ENCODE measurements around the gene CASKIN2. TPM values are rescaled to one million over a fixed set of nuclear protein-coding genes. Genes with fewer than 3 reads are reported as not detected.
A peak's percentile ranks its signal among the peaks of the same experiment; 100 is the strongest.
"Not testable (repeated sequence)": the region's sequence is repeated elsewhere in the genome, so short reads cannot be mapped to it uniquely, and the experiment has no call there.

The CASKIN2 gene
- total RNA-seq, 4 donors from 2014 or later: 9.5 to 12.2 (median 10.4) TPM

DNA sequence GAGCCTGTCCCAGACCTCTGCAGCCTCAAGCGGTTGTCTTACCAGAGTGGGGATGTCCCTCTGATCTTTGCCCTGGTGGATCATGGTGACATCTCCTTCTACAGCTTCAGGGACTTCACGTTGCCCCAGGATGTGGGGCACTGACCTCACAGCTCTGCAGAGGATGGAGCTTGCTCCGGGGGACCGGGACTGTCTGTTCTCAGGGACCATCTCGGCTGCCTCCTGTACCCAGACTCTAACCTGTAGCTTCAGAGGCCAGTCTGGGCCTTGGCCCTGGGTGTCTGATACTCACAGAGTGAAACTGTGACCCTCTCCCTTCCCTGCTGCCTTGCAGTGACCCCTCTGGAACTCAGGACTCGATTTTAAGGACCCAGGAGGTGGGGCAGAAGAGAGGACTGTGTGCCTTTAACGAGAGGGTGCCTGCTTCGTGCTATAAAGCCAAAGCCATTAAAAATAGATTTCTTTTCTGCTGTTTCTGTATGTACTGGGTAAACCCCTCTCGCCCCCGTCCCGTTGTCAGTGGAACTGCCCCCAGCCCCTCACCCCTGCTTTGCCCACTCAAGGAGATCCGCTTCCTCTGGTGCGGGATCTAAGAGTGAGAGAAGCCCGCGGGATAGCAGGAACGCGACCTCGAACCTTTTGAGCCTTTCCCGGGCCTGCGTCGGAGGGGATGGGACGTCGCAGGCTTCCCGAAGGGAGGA lies 9.1 kb upstream of the CASKIN2 start:
- Histone ChIP-seq H3K27ac (peak overlapping the region; percentile 89 to 97 (median 92)), H3K36me3 (peaks cover 0 to 49% (median 0%) of the 10 kb centered on the region in 3 donors), H3K9me3 (no peaks in the 10 kb centered on the region), H3K4me1 (peaks cover 5 to 35% (median 11%) of the 10 kb centered on the region in 3 donors), H3K4me3 (peak overlapping the region; percentile 63 to 88 (median 78)), H3K27me3 (no peaks in the 10 kb centered on the region)
- DNase-seq: no peak
- TF ChIP-seq, protein P1, sequence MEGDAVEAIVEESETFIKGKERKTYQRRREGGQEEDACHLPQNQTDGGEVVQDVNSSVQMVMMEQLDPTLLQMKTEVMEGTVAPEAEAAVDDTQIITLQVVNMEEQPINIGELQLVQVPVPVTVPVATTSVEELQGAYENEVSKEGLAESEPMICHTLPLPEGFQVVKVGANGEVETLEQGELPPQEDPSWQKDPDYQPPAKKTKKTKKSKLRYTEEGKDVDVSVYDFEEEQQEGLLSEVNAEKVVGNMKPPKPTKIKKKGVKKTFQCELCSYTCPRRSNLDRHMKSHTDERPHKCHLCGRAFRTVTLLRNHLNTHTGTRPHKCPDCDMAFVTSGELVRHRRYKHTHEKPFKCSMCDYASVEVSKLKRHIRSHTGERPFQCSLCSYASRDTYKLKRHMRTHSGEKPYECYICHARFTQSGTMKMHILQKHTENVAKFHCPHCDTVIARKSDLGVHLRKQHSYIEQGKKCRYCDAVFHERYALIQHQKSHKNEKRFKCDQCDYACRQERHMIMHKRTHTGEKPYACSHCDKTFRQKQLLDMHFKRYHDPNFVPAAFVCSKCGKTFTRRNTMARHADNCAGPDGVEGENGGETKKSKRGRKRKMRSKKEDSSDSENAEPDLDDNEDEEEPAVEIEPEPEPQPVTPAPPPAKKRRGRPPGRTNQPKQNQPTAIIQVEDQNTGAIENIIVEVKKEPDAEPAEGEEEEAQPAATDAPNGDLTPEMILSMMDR (IDR thresholded peaks at IDR 0.05): no peak
- no peak for TF ChIP-seq POLR2A (IDR thresholded peaks at IDR 0.05)
- 20 to 49% methylated on average over 6 to 10 of the region's 24 CpGs for WGBS, 2 donors
- intact Hi-C loops (cut with DNase I): no loop called here

DNA sequence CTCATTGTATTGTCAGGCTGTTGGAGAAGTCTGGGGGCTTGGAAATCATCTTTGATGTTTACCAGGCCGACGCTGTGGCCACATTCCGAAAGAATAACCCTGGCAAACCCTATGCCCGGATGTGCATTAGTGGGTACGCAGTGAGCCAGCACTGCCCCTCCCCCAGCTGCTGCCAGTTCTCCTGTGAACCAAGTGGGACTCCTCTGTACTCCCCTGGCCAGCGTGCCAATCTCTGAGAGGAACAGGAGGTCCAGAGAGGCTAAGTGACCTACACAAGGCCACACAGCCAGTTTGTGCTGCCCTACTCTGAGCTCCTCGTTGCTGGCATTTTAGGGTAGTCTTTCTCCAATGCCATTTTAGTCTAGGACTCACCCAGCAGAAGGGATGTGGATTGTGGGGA lies 8.3 kb upstream of the CASKIN2 start:
- intact Hi-C loops (cut with DNase I): no loop called here
- no peaks in the 10 kb centered on the region for H3K27me3 ChIP-seq
- H3K4me1 ChIP-seq: peaks cover 5 to 39% (median 11%) of the 10 kb centered on the region in 3 donors
- no peak overlapping the region for H3K27ac ChIP-seq
- no peaks in the 10 kb centered on the region for H3K9me3 ChIP-seq
- H3K4me3 ChIP-seq: no peak overlapping the region
- TF ChIP-seq, protein P1 (IDR thresholded peaks at IDR 0.05): no peak
- TF ChIP-seq POLR2A (IDR thresholded peaks at IDR 0.05): no peak
- WGBS, 2 donors: 89 to 94% methylated on average over 7 of the region's 7 CpGs
- no peak for DNase-seq
- peaks cover 0 to 56% (median 0%) of the 10 kb centered on the region in 3 donors for H3K36me3 ChIP-seq

DNA sequence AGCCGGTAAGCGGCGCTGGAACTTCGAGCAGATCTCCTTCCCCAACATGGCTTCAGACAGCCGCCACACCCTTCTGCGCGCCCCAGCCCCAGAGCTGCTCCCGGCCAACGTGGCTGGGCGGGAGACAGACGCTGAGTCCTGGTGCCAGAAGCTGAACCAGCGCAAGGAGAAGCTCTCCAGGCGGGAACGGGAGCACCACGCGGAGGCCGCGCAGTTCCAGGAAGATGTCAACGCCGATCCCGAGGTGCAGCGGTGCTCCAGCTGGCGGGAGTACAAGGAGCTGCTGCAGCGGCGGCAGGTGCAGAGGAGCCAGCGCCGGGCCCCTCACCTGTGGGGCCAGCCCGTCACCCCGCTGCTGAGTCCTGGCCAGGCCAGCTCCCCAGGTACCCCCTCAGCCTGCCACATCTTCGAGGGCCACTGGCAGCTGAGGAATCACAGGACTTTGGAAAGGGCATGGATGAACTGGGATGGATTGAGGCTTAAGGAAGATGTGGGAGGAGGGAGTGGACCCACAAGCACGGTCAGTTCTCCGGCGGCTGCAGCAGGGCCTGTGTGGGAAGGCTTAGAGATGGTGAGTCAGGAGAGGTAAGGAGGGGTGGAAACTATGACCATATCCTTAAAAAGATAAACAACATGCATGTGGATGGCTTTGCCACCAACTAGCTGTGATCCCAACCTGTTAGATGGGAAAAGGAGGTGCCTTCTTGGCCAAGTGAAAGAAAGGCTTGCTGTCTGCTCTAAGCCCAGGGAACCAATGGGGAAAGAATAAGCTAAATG lies 6.8 kb upstream of the CASKIN2 start:
- Histone ChIP-seq H3K4me3 (no peak overlapping the region), H3K9me3 (no peaks in the 10 kb centered on the region), H3K36me3 (peaks cover 0 to 48% (median 0%) of the 10 kb centered on the region in 3 donors), H3K4me1 (peaks cover 13 to 48% (median 14%) of the 10 kb centered on the region in 3 donors), H3K27me3 (no peaks in the 10 kb centered on the region), H3K27ac (no peak overlapping the region)
- 83 to 86% methylated on average over 3 to 12 of the region's 33 CpGs for WGBS, 2 donors
- DNase-seq: no peak
- intact Hi-C loops (cut with DNase I): no loop called here
- no peak for TF ChIP-seq POLR2A (IDR thresholded peaks at IDR 0.05)
- TF ChIP-seq, protein P1 (IDR thresholded peaks at IDR 0.05): no peak

DNA sequence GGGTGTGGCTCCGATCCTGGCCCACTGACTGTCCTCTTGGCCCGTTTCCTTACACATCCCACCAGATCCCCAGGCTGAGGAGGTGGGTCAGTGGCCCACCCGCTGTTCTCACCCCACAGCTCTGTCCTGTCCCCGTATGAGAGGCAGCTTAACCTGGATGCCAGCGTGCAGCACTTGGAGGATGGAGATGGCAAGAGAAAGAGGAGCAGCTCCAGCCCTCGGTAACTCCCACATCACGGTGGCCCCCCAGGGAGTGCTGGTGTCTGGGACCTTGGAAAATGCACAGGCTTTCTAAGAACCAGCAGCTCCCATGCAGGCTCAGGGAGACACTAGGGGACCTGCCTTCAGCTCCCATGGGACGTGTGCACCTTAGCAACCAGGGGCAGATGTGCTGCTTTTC lies 6.0 kb upstream of the CASKIN2 start:
- TF ChIP-seq POLR2A (IDR thresholded peaks at IDR 0.05): no peak
- TF ChIP-seq, protein P1 (IDR thresholded peaks at IDR 0.05): no peak
- WGBS, 2 donors: 73 to 85% methylated on average over 5 to 6 of the region's 8 CpGs
- Histone ChIP-seq H3K27ac (no peak overlapping the region), H3K4me1 (peaks cover 17 to 45% (median 17%) of the 10 kb centered on the region in 3 donors), H3K9me3 (no peaks in the 10 kb centered on the region), H3K4me3 (no peak overlapping the region), H3K36me3 (peaks cover 0 to 48% (median 0%) of the 10 kb centered on the region in 3 donors), H3K27me3 (no peaks in the 10 kb centered on the region)
- intact Hi-C loops (cut with DNase I): no loop called here
- no peak for DNase-seq

DNA sequence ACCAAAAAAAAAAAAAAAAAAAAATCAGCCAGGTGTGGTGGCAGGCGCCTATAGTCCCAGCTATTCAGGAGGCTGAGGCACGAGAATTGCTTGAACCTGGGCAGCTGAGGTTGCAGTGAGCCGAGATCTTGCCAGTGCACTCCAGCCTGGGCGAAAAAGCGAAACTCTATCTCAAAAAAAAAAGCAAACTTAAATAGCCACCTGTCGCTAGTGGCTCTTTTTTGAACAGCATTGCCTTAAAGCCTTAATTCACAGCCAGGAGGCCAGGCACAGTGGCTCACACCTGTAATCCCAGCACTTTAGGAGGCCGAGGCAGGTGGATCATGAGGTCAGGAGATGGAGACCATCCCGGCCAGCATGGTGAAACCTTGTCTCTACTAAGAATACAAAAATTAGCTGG lies 5.1 kb upstream of the CASKIN2 start:
- peaks cover 0 to 48% (median 0%) of the 10 kb centered on the region in 3 donors for H3K36me3 ChIP-seq
- H3K27me3 ChIP-seq; DNase-seq; H3K27ac ChIP-seq; intact Hi-C loops (cut with DNase I); H3K4me3 ChIP-seq; H3K9me3 ChIP-seq: not testable (repeated sequence)
- 90 to 98% methylated on average over 6 to 8 of the region's 8 CpGs for WGBS, 2 donors
- H3K4me1 ChIP-seq: peaks cover 17 to 46% (median 17%) of the 10 kb centered on the region in 3 donors

Data from esophagus squamous epithelium (tissue), 5 donors.